ENCODE measurements around the gene SCLY. TPM values are rescaled to one million over a fixed set of nuclear protein-coding genes. Genes with fewer than 3 reads are reported as not detected.

The SCLY gene
- total and polyA plus RNA-seq, 2 of the 8 experiments (the other 6 are each of a cell fraction or from before 2014, with no cell fraction given), result 79.0 to 79.5 TPM

- WGBS, 2 experiments (ENCODE audit: extremely low coverage in 1 of 2, insufficient coverage in 1 of 2, insufficient read length in 1 of 2, insufficient replicate concordance in 2 of 2, low coverage in 1 of 2, low lambda C conversion rate in 2 of 2, missing lambda C conversion rate in 1 of 2), result 84% methylated on average over 9 of the region's 9 CpGs; no CpG with 5 or more reads in 1 of the 2 experiments
- H3K4me1 ChIP-seq (replicated peaks in 1 of 4; ENCODE audit: control insufficient read depth in 3 of 4, insufficient read depth in 4 of 4, low read length in 3 of 4), result peaks cover 0 to 12% (median 6%) of the 10 kb centered on the region in 4 experiments; a peak in 6 of 7 replicates
- H3K79me2 ChIP-seq (ENCODE audit: control insufficient read depth in 1 of 2, insufficient read depth in 2 of 2, low read length in 2 of 2), result no peaks in the 10 kb centered on the region
- DNase-seq (ENCODE audit: low read depth in 1 of 2, low spot score in 2 of 2), result no peak
- H3K36me3 ChIP-seq (ENCODE audit: control insufficient read depth in 2 of 4, insufficient read depth in 4 of 4, low read length in 3 of 4), result peaks cover 0 to 7% (median 4%) of the 10 kb centered on the region in 4 experiments; a peak in 3 of 8 replicates
- FAIRE-seq, result no peak
- no peak overlapping the region for H2BK12ac ChIP-seq (ENCODE audit: low read depth, low read length)
- no peak overlapping the region for H2BK20ac ChIP-seq (ENCODE audit: low read length)
- H3K4ac ChIP-seq (replicated peaks; ENCODE audit: insufficient read length, low read depth, low read length), result no peak overlapping the region
- H3K4me2 ChIP-seq (ENCODE audit: insufficient read depth in 1 of 2, low read depth in 2 of 2, low read length in 2 of 2), result peak overlapping the region in 1 of 2 experiments; percentile 19; a peak in 1 of 4 replicates
- no peak overlapping the region for H3K18ac ChIP-seq (ENCODE audit: extremely low read depth, low read length)
- H2BK5ac ChIP-seq (ENCODE audit: low read depth, low read length), result no peak overlapping the region
- no peak overlapping the region for H2BK15ac ChIP-seq (ENCODE audit: low read length)
- no peak overlapping the region for H2AFZ ChIP-seq (ENCODE audit: low read length)
- ChIA-PET POLR2A (ENCODE audit: partially characterized antibody) (interaction anchor here (1.1 to 2.1 kb wide), 2 partner anchors 48 to 70 kb away, joined by 3 to 4 read pairs; no protein-coding TSS in a partner anchor), CTCF (ENCODE audit: partially characterized antibody) (interaction anchor here (1.1 to 1.7 kb wide), 6 partner anchors 9 to 342 kb away, joined by 3 to 5 read pairs (median 4); no protein-coding TSS in a partner anchor)
- no peaks in the 10 kb centered on the region for H3K23me2 ChIP-seq (ENCODE audit: low read depth, low read length)
- no peak overlapping the region for H4K8ac ChIP-seq (ENCODE audit: extremely low read depth, insufficient read depth, low read length)
- 0 out of 2 replicates have a peak overlapping the region, but pooled peaks have one; percentile 3 for H3K27ac ChIP-seq (ENCODE audit: low read depth, low read length)
- H3K14ac ChIP-seq (ENCODE audit: insufficient read length), result no peak overlapping the region
- H4K20me1 ChIP-seq (replicated peaks in 1 of 2; ENCODE audit: control insufficient read depth in 1 of 2, insufficient read depth in 2 of 2, low read length in 2 of 2), result peaks cover 0 to 7% of the 10 kb centered on the region in 2 experiments
- H2BK120ac ChIP-seq (replicated peaks; ENCODE audit: low read depth, low read length), result no peak overlapping the region
- no peak overlapping the region; a peak in 1 of 7 replicates for H3K9ac ChIP-seq (replicated peaks in 1 of 4; ENCODE audit: extremely low read depth in 1 of 4, low read depth in 3 of 4, low read length in 3 of 4)
- no peak overlapping the region for H3K56ac ChIP-seq (replicated peaks; ENCODE audit: insufficient read length, low read depth, low read length)
- H2AK5ac ChIP-seq (ENCODE audit: low read depth, low read length), result no peak overlapping the region
- no peaks in the 10 kb centered on the region for H3K9me3 ChIP-seq (ENCODE audit: insufficient read depth in 2 of 2, low read depth in 1 of 2, low read length in 1 of 2)
- H4K91ac ChIP-seq (replicated peaks; ENCODE audit: insufficient read length, low read length), result no peak overlapping the region
- H3K27me3 ChIP-seq (replicated peaks in 1 of 4; ENCODE audit: control insufficient read depth in 3 of 4, extremely low read depth in 1 of 4, insufficient read depth in 3 of 4, low read length in 3 of 4), result no peaks in the 10 kb centered on the region
- H3K23ac ChIP-seq (ENCODE audit: insufficient read length), result no peak overlapping the region
- H4K5ac ChIP-seq (ENCODE audit: insufficient read length, low read depth, low read length), result no peak overlapping the region
- no peaks in the 10 kb centered on the region; the same call in none of the 2 replicates for H3K79me1 ChIP-seq (ENCODE audit: low read depth, low read length)
- H3K4me3 ChIP-seq (ENCODE audit: extremely low read depth in 1 of 4, insufficient read depth in 2 of 4, low read depth in 3 of 4, low read length in 4 of 4), result no peak overlapping the region
- peak; percentile 29 for TF ChIP-seq TAF7 (optimal IDR thresholded peaks at IDR 0.05; ENCODE audit: borderline replicate concordance, low read depth, low read length)
- peak; percentile 47; the same call in 1 of the 2 replicates for TF ChIP-seq MAX (IDR thresholded peaks at IDR 0.05)
- TF ChIP-seq RXRA (IDR thresholded peaks at IDR 0.05; ENCODE audit: insufficient read depth, low read depth, low read length), result no peak
Measured at GRCh38 chr2:238027591-238028415, 33.0 kb upstream of the SCLY start.
